Fibroblast of peridontal ligament (primary cell): ENCODE results near the gene ASTN1.

Experiments
- DNase-seq: peaks from one replicate; pipeline ENCODE4 v3.0.0-alpha.2; 2010; ENCODE audit errors: extremely low read depth

Gene ASTN1

GRCh38 chr1:177163844-177164379 lies 600 bp downstream of the ASTN1 start:
- no peak for DNase-seq

DNA sequence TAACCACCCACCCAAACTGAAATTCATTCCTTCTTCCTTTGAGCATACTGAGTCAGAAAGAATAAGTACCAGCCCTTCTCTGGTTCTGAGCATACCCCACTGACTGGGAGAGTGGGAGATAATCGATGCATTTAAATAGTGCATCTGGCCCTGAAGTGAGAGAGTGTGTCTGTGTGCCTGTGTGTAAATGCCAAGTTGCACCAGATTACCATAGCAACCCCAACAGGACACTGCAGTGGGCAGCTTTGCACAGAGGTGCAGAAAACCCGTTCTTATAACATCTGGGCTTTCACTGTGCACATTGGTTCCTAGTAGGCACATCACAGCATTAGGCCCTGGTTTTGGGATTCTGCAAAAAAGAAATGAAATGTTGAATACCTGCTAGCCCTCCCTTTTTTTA lies 2.3 kb downstream of the ASTN1 start:
- no peak for DNase-seq

GRCh38 chr1:177146499-177146898 lies 18.0 kb downstream of the ASTN1 start:
- DNase-seq, result no peak

GRCh38 chr1:177145106-177146070 lies 19.1 kb downstream of the ASTN1 start:
- no peak for DNase-seq

DNA sequence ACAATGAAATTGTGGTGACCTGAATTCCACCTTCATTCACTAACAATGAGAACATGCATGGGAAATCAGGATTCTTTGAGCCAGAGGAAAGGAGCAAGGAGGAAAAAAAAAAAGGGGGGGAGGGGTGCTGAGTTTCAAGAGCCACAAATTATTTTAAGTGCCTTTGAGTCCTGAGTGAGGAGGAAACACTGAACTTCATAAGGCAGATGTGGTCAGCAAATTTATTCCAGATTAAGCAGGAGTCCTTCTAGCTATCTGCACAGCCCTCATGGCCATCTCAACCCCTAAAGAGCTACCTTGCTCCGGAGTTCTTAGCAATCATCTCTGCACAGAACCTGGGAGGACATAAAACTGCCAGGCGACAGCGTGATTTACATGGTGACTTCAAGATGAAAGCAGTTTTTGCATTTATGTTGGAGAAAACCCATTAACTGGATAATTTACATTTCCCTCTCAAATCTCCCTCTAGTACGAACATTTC lies 21.7 kb downstream of the ASTN1 start:
- no peak for DNase-seq

GRCh38 chr1:177142010-177142409 lies 22.5 kb downstream of the ASTN1 start:
- no peak for DNase-seq

GRCh38 chr1:177138347-177138746 lies 26.2 kb downstream of the ASTN1 start:
- DNase-seq, result no peak

DNA sequence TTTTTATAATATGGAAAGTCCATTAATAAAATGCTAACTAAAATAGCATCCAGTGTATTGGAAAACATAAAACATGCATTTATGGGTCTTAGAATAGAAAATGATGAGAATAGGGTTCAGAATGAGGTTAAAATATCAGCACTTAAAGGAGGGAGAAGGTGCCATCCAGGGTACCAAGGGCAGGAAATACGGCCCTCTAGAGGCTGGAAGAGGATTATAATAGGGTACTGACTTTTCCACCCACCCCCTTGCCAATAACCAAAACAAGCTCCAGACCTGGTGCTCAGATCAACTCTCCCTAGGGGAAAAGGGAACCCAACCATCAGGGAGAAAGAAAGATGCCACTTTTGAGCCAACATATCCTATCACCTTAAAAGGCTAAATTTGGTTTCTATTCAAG lies 26.7 kb downstream of the ASTN1 start:
- no peak for DNase-seq

DNA sequence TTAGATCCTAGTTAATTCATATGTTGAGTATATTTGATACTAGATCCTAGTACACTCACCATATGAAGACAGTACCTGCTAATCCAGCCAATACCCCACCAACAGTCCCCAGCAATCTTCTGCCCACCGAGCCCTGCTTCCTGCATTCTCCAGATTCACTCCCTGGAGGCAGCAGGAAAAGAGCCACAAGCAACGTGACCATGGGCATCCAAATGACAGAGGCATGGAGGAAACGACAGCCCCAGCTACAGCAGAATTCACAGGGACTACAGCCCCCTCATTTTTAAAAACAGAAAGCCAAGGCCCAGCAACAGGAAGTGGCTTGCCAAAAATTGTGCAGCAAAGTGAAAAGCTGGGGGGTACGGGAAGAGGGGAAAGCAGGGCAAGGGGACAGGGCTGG lies 29.3 kb downstream of the ASTN1 start:
- no peak for DNase-seq

- DNase-seq, result no peak
Measured at GRCh38 chr1:177133977-177134538, 30.5 kb downstream of the ASTN1 start.

DNA sequence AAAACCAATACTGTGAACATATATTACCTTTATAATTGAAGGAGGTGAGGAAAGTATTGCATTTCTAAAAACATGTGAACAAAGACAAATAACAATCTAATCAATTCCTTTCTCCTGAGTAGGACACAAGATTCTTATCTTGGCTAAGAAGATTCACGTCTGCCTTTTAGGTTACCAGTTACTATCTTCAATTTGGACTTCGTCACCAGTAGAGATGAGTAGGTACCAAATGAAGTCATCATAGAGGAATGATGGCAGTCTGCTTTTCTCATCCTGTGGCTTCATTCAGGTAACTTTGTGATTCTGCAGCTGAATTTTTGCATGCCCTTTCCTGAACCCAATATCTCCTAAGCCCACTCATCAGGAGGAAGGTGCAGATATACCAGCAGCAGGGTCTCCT lies 32.4 kb downstream of the ASTN1 start:
- DNase-seq, result no peak

GRCh38 chr1:177131723-177132122 lies 32.8 kb downstream of the ASTN1 start:
- DNase-seq, result no peak

DNA sequence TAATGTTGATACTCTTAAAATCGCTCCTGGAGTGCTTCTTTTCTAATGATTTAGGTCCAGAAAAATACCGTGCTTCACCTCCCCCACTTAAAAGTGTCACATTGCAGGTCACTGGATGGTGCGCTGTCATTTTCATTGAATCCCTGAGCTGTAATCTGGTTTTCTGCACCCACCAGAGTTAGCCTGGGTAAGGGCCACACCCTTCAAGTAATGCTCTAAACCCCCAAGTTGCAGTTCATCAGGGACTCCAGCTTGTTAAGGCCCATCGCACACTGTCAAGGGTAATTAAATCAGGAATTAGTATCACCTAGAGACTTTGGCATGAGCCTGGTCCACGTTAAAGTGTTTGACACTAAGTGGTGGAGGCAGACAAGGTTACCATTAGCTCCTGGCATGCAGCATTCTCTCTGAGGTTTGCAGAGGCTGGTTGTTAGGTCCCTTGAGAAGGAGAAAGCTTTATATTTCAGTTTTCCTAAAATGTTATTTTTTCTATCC lies 34.0 kb downstream of the ASTN1 start:
- DNase-seq, result no peak

- DNase-seq, result no peak
Measured at GRCh38 chr1:177128665-177129281, 35.7 kb downstream of the ASTN1 start.

DNA sequence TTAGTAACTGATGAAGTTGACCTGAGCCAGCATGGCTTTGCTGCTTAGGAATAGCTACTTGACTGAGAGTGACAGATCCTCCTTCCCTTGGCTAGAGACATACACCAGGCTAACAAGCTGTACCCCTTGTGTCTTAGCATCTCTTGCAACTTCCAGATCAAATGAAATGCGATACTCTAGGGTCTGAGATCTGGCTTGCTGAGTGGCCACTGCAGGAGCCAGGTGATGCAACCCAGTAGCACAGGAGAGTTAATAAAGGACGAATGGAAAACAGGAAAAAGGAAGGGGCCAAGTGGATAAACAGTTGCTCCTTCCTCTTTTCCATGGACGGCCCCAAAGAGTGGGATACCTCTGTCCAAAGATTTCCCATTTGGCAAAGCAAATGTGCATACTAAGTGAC lies 38.2 kb downstream of the ASTN1 start:
- no peak for DNase-seq

DNA sequence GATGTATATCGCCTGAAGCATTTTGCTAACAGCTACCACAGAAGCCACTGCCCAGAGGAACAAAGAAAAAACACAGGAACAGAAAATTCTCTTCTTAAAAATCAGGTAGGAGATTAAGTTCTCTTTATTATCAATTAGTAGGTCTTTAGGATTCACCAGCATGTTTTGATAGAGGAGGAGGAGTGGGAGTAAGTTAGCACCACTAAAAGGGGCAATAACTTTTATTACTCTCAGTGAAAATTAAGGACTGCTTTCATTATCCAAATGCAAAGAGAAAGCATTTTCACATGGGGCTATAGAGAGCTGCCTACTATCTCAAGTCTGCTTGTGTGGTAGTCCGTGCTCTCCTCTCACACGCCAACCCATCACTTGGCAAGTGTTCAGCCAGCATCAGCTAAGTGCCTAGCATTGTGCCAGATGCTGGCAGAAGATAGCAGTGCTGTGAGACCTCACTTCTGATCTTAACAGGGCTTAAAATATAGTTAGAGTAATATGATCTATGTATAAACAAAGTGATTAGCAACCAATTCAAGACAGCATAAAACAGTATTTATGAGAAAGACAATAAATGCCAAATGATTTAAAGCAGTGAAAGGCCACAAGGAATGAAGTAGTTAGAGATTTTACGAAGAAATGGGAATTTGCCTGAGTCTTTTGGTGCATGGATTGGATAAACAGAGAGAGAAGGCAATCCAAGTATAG lies 39.8 kb downstream of the ASTN1 start:
- DNase-seq, result no peak

- no peak for DNase-seq
Measured at GRCh38 chr1:177122461-177123251, 41.9 kb downstream of the ASTN1 start.

DNA sequence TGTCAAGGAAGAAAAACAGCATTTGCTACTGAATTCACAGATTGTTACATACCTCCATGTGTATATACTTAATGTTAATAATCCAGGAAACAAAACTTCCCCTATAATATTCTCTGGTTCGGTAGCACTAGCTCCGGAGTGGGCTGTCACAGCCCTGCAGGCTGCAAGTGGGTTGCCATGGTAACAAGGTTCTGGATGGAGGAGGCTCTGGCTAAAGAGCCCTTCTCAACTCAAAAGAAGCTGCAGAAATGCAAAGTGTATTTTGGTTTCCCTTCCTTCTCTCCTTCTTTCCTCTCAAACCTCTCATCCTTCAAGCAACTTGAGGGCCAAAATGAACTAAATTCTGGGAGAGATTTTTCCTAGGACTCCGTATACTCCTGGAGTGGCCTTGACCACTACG lies 45.2 kb downstream of the ASTN1 start:
- DNase-seq, result no peak

DNA sequence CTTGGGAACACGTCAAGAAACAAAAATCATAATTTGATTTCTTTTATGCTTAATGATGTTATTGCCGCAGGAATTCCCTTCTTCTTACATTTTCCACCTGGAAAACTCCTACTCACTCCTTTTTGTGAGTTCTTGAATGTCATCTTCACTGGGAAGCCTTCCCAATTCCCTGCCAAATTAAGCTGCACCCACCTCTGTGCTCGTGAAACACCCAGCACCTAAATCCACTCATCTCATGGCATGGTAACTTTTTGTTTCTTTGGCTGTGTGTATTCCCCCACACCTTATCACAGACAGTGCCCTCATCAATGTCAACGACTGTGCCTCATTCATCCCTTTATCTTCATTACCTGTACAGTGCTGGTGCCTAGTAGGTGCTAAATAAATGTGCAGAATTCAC lies 45.6 kb downstream of the ASTN1 start:
- DNase-seq, result no peak

- DNase-seq, result no peak
Measured at GRCh38 chr1:177116941-177117340, 47.6 kb downstream of the ASTN1 start.
